IPS-18c (cell line): Measurements from ENCODE around the gene COPZ1.
"Not testable (repeated sequence)": the region's sequence is repeated elsewhere in the genome, so short reads cannot be mapped to it uniquely, and the experiment has no call there.

ENCODE experiments used
- H3K4me3 ChIP-seq: 2 replicates; pipeline ENCODE4 v1.7.0; 2013; ENCODE audit warnings: low read depth, mild to moderate bottlenecking, low read length, moderate library complexity; ENCODE audit not compliant: insufficient read depth
- H3K9me3 ChIP-seq: one replicate; pipeline ENCODE4 v1.6.1; 2013; ENCODE audit warnings: mild to moderate bottlenecking, low read length, moderate library complexity; ENCODE audit not compliant: control insufficient read depth, insufficient read depth

COPZ1 gene

DNA sequence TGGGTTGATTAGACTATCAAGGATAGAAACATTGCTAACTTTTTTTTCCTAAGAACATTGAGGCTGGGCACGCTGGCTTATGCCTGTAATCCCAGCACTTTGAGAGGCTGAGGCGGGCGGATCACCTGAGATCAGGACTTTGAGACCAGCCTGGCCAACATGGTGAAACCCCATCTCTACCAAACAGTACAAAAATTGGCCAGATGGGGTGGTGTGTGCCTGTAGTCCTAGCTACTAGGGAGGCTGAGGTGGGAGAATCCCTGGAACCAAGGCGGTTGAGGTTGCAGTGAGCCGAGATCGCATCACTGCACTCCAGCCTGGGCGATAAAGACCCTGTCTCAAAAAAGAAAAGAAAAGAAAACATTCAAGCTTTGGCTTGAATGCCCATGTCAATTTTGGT, 12.6 kb upstream of the COPZ1 start:
- not testable (repeated sequence) for H3K9me3 ChIP-seq, H3K4me3 ChIP-seq

DNA sequence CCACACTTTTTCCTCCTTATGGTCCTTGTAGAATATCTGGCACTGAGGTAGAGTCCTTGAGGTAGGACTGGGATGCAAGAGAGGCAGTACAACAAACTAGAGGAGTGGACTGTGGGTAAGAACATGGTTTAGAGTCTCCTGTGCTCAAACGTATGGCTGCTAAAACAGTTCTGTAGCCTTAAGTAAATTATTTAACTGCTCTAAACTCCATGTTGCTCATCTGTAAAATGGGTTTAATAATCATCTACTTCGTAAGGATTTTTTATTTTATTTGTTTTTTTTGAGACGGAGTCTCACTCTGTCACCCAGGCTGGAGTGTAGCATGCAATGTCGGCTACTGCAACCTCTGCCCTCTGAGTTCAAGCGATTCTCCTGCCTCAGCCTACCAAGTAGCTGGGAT, 3.6 kb upstream of the COPZ1 start:
- H3K4me3 ChIP-seq, result no peak overlapping the region
- no peaks in the 10 kb centered on the region for H3K9me3 ChIP-seq

DNA sequence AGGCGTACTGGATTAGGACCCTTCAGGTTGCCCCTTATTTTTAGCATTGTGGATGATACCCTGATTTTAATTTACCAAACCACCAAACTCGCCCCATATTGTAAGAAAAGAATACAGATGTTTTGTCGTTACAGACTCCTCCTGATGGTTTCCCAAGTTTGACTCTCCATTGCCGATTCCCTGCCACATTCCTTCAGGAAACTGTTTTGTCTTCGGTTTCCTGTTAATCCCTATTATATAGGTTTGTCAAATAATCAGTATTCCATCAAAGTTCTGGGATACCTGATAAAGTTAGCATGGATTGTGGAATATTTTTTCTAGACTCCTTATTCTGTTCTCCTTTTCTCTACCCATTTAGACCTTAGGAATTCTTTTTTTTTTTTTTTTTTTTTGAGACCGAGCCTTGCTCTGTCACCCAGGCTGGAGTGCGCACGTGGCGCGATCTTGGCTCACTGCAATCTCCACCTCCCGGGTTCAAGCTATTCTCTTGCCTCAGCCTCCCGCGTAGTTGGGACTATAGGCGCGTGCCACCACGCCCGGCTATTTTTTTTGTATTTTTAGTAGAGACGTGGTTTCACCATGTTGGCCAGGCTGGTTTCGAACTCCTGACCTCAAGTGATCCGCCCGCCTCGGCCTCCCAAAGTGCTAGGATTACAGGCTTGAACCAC, 645 bp downstream of the COPZ1 start:
- H3K4me3 ChIP-seq, result peak overlapping the region; percentile 85
- H3K9me3 ChIP-seq, result not testable (repeated sequence)

DNA sequence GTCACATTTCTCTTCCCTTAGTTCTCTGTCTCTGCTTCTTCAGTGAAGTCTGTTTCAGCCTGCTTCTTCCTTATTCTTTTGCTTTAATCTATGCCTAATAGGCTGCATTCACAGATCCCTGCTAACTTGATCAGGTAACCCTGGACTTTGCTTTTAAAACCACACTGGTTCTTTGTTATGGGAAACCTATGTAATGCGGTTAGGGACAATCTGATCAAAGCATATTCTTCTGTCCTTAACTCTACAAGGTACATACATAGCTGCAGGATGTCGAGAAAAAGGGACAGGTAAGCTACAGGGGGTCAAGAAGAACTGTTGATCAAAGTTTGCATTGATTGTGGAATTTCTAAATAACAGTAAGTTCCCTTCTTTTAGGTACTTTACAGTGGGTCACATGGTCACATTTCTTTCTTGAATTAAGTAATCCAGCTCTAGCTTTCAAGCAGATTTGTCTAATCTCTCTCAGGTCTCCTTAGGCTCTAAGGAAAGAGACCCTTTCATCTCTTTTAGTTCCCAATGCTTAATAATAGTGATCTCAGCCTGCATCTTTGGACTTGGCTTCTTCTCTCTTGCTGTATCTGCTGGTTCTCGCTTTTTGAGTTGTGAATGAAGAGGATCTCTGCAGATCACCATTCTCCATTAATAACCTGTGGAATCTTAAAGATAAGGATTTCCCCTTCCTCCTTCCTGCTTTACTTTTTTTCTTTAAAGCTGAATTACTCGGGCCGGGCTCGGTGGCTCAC, 3.8 kb downstream of the COPZ1 start:
- no peaks in the 10 kb centered on the region for H3K9me3 ChIP-seq
- H3K4me3 ChIP-seq, result no peak overlapping the region

DNA sequence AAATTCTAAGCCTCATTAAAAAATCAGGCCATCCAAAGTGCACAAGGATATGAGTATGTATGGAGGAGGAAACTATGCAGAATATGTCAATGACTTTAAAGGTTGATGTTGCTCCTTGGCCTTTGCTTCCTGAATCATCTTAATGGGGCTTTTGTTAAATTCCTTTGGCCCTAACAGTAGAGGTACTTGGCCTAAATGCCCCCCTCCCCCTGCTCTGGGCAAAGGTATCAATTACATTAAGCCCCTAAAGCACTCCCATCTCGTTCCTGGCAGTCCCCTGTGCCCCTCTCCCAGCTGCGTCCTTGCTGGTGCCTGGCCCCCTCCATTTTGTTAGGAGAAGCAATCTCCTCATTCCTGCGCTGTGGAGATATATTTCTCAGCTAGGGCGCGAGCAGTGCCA, 4.8 kb downstream of the COPZ1 start:
- no peak overlapping the region for H3K4me3 ChIP-seq
- no peaks in the 10 kb centered on the region for H3K9me3 ChIP-seq

DNA sequence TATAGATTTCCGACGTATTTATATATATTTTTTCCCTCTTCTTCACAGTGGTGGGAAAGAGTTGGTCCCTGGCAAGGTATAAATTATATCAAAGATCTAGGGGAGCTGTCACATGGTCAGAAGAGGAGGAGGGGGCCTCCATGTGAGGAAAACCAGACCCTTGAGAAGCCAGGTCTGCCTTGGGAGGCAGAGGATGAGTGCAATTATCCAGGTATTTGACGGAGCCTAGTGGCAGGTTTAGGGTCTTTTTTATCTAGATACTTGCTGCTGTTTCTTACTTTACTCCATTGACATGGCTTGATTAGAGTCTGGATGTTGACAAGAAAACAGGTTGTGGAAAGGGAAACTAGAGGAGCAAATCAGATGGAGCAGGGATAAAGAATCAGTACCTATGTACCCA, 5.5 kb downstream of the COPZ1 start:
- H3K4me3 ChIP-seq, result no peak overlapping the region
- H3K9me3 ChIP-seq, result no peaks in the 10 kb centered on the region

DNA sequence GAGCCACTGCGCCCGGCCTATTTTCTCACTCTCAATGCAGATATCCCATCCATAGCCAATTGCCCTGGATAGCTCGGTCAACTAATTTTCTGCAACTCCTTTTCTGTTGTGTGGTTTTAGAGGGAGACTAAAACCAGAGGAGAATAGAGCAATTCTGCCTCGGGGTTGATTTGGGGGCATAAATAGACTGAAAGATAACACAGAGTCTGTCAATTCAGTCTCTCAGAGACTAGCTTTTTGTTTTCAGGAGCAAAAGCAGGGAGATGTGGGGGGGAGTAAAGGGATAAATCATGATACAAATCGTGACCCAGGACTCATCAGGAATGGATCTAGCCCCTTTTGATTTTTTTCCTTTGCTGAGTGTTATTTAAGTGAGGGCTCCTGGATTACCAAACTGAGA, 6.5 kb downstream of the COPZ1 start:
- H3K9me3 ChIP-seq, result no peaks in the 10 kb centered on the region
- H3K4me3 ChIP-seq, result no peak overlapping the region

DNA sequence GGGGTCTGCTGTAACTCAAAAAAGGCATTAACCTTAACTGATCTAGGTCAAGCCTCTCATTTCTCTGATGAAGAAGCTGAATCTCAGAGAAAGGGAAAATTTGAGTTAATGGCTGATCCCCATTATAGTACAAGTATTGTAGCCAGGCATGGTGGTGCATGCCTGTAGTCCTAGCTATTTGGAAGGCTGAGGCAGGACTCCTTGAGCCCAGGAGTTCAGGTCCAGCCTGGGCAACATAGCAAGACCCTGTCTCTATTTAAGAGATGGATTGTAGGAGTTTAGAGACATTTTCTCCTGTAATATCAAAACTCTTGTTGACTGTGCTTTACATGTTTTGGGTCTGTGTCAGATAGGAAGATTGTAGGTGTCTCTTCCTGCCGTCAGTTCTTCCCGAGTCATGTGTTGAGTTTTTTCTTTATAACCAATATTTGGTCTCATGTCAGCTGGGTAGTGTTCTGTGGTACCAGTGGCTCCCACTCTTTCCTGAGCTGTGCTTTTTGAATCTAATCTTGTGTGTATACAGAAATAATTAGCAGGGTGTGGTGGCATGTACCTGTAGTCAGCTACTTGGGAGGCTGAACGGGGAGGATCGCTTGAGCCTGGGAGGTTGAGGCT, 8.6 kb downstream of the COPZ1 start:
- Histone ChIP-seq H3K4me3 (no peak overlapping the region), H3K9me3 (no peaks in the 10 kb centered on the region)

DNA sequence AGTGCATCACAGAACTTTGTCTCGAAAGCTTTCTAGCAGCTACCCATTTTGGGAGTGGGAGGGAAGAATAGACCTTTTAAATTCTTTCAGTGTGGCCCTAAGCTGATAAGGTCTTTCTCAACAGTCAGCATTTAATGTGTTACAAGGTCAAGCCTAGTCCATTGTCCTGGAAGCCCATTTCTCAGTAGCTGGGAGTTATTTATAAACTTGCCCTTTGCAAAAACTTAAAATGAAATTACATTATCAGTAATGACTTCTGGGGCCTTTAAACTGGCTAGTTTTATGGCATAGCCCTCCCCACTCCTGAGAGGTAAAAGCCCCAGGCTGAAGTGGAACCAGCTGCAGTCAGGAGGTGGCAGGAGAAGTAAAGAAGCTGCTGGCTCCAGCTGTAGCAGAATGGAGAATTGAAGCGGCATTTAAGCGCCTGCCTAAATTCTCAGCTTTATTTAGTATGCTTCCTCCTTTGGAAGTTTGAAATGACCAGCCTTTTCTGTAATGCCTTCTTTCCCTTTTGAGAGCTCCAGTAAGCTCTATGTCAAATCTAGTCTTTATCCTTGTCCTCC, 12.4 kb downstream of the COPZ1 start:
- Histone ChIP-seq H3K9me3 (peaks cover 2% of the 10 kb centered on the region), H3K4me3 (no peak overlapping the region)

DNA sequence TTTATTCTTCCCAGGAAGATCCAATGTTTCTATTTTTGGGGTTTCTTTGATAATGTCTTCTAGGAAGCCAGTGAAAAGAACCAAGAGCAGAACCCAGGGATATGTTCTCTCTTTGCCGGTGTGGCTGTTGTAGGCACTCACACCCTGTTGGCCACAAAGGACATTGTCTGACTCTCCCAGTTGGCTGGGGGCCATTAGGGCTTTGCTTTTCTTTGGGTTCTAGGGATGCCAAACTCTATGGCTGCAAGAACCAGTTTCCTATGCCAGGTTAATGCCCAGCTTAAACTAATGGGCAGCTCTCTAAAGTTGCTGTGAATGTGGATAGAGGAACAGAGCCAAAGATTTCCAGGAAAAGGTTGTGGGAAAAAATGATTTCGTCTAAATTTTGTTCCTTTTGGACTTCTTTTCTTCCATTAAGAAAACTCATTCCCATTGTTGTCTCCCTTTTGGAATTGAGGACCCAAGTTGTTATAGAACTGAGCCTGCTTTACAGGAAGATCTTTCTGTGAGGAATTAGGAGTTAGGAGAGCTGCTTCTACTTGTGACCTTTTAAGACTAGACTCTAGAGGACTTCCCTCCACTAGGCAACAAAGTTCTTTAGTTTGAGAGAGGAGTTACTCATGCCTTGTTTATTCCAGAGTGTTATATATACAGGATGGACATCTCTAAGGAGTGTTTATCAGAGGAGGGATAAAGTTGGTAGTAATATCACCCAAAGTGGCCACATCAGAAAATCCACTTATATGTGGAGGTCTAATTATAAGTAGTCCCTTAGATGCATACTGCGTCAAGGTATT, 13.1 kb downstream of the COPZ1 start:
- Histone ChIP-seq H3K4me3 (no peak overlapping the region), H3K9me3 (peaks cover 2% of the 10 kb centered on the region)

DNA sequence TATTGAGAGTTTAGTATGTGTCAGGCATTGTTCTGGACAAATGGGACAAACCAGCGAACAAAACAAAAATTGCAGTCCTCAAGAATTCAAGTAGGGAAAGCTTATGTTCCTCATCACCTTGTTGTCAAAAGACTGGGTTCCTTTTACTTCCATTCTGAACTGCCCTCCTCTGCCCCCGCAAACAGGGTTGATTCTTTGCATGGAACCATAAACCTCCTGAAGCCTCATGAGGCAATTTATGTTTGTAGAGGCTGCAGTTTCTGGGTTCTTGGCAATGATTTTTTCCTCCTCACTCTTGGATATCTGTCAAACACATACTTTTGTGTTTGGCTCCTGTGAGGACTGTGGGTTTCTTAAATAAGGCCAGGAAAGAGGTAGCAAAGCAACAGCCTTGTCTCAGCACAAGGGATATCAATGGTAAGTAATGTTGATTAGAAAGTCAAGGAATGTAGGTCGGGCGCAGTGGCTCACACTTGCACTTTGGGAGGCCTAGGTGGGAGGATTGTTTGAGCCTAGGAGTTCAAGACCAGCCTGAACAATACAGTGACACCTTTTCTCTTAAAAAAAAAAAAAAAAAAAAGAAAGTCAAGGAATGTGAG, 13.9 kb downstream of the COPZ1 start:
- Histone ChIP-seq H3K9me3 (peaks cover 2% of the 10 kb centered on the region), H3K4me3 (no peak overlapping the region)

DNA sequence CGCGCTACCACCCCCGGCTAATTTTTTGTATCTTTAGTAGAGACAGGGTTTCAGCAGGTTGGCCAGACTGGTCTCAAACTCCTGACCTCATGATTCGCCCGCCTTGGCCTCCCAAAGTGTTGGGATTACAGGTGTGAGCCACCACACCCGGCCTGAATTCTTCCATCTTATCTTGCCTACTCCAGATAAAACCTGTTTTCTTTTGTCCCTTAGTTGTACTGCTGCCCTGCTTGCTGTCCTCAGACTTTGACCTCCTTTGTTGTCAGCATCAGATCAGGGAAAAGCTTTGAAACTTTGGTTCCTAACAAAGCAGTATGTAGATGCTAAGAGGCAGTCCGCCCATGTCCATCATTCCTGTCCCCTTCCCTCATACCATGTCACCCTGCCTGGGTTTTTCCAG, 15.9 kb downstream of the COPZ1 start:
- H3K4me3 ChIP-seq, result no peak overlapping the region
- peaks cover 2% of the 10 kb centered on the region for H3K9me3 ChIP-seq

DNA sequence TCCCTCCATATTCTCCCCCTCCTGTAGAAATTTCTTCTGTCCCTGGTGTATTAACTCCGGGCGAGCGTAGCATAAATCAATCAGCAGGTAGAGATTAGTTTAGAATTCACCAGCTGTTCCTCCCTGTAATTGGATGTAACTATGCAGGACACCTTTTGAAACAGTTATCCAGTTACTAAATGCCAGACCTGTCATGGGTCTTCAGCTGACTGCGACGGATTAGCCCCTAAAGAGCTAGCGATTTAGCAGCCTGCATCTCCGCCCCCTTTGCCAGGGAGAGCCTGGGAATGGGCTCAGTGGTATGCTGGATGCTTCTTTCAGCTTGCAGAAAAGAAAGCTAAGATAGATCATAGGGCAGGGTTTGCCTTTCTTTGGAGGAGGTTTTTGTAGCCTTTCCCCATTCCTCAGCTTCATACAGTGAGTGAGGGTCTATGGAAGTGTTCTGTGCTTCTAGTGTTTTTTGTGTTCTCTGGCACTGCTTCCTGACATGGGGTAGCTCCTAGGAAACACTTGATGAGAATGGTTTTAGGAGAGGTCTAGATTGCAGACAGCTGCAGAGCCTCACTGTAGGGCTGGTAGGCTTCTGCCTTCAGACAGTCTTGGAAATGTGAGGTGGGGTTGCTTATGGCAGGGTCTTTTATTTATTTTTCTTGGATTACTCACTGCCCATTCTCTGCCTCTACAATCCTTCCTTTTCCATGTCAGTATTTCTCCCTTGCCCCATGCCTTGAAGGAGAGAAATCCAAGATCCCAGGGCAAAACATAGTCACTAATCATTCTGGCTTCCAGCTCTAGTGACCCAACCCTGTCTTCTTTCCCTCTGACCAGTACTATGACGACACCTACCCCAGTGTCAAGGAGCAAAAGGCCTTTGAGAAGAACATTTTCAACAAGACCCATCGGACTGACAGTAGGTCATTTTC, 16.7 kb downstream of the COPZ1 start:
- Histone ChIP-seq H3K9me3 (peaks cover 2% of the 10 kb centered on the region), H3K4me3 (no peak overlapping the region)

DNA sequence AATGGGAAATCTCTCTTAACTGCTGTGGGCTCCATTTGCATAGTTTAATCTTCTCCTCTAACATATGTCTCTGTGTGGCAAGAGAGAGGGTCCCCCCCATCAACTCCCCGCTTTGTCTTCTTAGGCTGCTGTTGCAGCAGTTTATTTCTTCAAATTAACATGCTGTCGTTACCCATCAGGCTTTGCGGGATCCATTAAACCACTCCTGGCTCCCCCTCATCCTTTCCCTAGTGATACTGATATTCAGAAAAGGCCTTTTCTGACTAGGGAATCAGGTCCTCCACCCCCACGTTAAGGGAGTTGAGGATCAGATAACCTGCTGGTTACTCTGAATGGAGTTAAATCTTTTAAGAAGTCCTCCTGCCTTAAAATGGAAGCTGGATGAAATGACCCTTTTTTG, 24.1 kb downstream of the COPZ1 start:
- no peaks in the 10 kb centered on the region for H3K9me3 ChIP-seq
- H3K4me3 ChIP-seq, result no peak overlapping the region

DNA sequence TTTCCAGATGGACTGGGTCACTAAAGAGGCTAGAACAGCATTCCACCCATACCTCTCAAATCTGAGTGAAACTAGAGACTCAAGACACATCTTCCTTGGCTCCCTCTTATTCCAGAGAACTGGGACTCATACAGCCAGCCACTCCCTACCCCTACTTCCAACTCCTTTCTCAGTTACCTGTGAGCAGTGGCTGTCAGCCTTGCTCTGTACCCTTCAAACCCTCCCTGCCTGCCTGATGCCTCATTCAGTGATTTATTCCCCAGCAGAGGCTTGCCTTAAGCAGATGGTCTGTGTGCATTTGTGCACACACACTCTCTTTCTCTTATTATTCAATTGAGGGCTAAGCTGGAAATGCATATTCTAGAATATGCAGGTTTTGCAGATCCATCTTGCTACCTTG, 24.7 kb downstream of the COPZ1 start:
- H3K4me3 ChIP-seq, result no peak overlapping the region
- H3K9me3 ChIP-seq, result no peaks in the 10 kb centered on the region

DNA sequence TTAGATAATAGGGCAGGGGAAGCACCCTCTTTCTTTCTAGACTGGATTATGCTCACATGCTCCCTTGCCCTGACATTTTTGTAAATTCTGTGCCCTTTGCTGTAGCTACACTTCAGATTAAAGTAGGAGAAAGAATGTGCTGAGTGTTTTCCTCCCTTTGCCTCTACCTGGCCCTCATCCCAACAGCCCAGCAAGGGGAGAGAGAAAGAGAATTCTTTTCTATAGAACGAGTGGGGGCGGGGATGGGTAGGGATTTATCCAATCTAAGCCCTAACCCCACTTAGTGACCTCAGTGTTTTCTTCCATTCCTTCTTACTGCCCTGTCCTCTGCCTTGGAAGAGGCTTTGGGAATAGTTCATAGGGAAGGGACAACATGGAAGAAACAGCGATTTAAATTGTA, 25.8 kb downstream of the COPZ1 start:
- H3K4me3 ChIP-seq, result no peak overlapping the region
- no peaks in the 10 kb centered on the region for H3K9me3 ChIP-seq
